Measurements from ENCODE around the gene ITGA3. TPM values are rescaled to one million over a fixed set of nuclear protein-coding genes. Genes with fewer than 3 reads are reported as not detected.

ITGA3 gene
- total and polyA plus RNA-seq, 4 donors = 48.1 to 159 (median 131) TPM

DNA sequence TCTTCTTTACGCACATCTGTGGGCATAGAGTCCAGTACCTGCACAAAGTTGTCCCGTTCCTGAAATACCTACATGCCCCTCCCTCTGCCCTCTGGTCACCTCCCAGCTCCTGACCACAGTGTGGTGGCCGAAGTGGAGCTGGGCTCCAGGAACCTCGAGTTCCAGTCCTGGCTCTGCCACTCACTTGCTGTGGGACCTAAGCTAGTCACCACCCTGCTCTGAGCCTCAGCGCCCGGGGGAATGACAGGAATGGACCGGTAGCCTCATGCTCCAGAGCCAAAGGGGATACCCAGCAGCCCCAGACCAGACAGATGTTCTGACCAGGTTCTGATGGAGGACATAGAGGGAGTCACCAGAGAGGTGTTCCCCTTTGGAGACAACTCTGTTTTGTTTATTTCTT lies 26.7 kb upstream of the ITGA3 start:
- H3K36me3 ChIP-seq (ENCODE audit: control insufficient read depth in 1 of 2, insufficient read depth in 2 of 2, low read length in 1 of 2) = no peaks in the 10 kb centered on the region
- WGBS, 2 donors = 89 to 91% methylated on average over 7 of the region's 7 CpGs
- no peaks in the 10 kb centered on the region for H3K4me1 ChIP-seq (ENCODE audit: control insufficient read depth in 1 of 2, insufficient read depth in 2 of 2, low read length in 2 of 2)
- no peak overlapping the region for H3K27ac ChIP-seq (ENCODE audit: low read depth in 1 of 2, low read length in 2 of 2)
- no peak for ATAC-seq (ENCODE audit: low FRiP score)
- DNase-seq = no peak
- intact Hi-C loops (cut with DNase I) = no loop called here
- H3K27me3 ChIP-seq (ENCODE audit: control insufficient read depth in 1 of 2, insufficient read depth in 2 of 2, low read length in 1 of 2) = no peaks in the 10 kb centered on the region
- H3K9me3 ChIP-seq (ENCODE audit: control insufficient read depth, low read length) = no peaks in the 10 kb centered on the region
- no peak overlapping the region for H3K4me3 ChIP-seq (ENCODE audit: low read length in 2 of 2)

DNA sequence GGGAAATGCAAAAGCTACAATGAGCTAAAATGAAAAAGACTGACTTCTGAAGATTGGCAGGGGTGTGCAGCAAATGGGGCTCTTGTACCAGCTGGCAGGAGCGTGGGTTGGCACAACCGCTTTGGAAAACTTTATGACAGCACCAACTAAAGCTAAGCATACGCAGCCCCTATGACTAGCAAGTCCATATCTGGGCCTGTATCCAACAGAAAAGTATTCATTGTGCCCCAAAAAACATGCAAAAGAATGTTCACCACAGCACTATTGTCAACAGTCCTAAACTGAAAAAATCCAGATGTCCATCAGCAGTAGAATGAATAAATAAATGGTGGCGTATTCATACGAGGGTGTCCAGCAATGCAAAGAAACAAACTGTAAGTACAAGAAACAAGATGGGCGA lies 22.6 kb upstream of the ITGA3 start:
- DNase-seq = peak; percentile 76 to 85
- Histone ChIP-seq H3K9me3 (ENCODE audit: control insufficient read depth, low read length) (no peaks in the 10 kb centered on the region), H3K27me3 (ENCODE audit: control insufficient read depth in 1 of 2, insufficient read depth in 2 of 2, low read length in 1 of 2) (no peaks in the 10 kb centered on the region), H3K4me3 (ENCODE audit: low read length in 2 of 2) (no peak overlapping the region), H3K36me3 (ENCODE audit: control insufficient read depth in 1 of 2, insufficient read depth in 2 of 2, low read length in 1 of 2) (no peaks in the 10 kb centered on the region), H3K27ac (ENCODE audit: low read depth in 1 of 2, low read length in 2 of 2) (peak overlapping the region in 1 of 2 donors; percentile 23), H3K4me1 (ENCODE audit: control insufficient read depth in 1 of 2, insufficient read depth in 2 of 2, low read length in 2 of 2) (no peaks in the 10 kb centered on the region)
- intact Hi-C loops (cut with DNase I) = no loop called here
- WGBS, 2 donors = 7% methylated on average over 6 of the region's 6 CpGs
- peak; percentile 12 for ATAC-seq (ENCODE audit: low FRiP score)

DNA sequence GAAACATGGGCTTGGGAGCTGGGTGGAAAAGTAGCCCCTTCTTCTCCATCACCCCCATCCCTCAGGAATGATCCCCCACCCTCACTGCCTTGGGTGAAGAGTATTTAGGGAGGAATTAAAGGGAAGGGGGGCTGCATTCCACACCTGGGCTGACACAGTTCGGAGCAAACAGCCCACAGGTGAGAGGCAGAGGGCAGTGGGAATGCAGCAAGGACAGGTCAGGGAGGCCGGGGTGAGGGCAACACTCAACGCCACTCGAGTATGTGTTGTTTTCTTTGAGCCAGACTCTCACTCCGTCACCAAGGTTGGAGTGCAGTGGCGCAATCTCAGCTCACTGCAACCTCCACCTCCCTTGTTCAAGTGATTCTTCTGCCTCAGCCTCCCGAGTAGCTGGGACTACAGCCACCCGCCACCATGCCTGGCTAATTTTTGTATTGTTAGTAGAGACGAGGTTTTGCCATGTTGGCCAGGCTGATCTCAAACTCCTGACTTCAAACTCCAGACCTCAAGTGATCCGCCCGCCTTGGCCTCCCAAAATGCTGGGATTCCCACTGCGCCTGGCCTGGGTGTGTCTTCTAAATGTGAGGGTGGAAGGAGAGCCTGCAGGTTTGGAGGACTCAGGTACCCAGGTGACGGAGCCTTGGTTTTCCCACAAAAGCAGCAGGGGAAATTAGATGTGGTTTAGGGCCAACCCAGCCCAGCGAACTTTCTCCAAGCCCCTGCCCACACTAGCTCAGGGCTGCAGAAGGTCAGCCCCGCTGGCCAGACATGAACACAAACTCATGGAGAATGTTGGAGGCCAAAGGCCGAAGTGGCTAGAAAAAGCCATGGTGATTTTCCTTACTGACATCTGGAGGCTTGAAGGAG lies 21.2 kb upstream of the ITGA3 start:
- Histone ChIP-seq H3K4me3 (ENCODE audit: low read length in 2 of 2) (no peak overlapping the region), H3K27me3 (ENCODE audit: control insufficient read depth in 1 of 2, insufficient read depth in 2 of 2, low read length in 1 of 2) (no peaks in the 10 kb centered on the region), H3K36me3 (ENCODE audit: control insufficient read depth in 1 of 2, insufficient read depth in 2 of 2, low read length in 1 of 2) (no peaks in the 10 kb centered on the region), H3K9me3 (ENCODE audit: control insufficient read depth, low read length) (no peaks in the 10 kb centered on the region), H3K4me1 (ENCODE audit: control insufficient read depth in 1 of 2, insufficient read depth in 2 of 2, low read length in 2 of 2) (no peaks in the 10 kb centered on the region), H3K27ac (ENCODE audit: low read depth in 1 of 2, low read length in 2 of 2) (peak overlapping the region; percentile 43 to 59)
- intact Hi-C loops (cut with DNase I) = no loop called here
- no peak for ATAC-seq (ENCODE audit: low FRiP score)
- peak in 1 of 2 donors; percentile 53 for DNase-seq
- WGBS, 2 donors = 80 to 84% methylated on average over 16 of the region's 16 CpGs

DNA sequence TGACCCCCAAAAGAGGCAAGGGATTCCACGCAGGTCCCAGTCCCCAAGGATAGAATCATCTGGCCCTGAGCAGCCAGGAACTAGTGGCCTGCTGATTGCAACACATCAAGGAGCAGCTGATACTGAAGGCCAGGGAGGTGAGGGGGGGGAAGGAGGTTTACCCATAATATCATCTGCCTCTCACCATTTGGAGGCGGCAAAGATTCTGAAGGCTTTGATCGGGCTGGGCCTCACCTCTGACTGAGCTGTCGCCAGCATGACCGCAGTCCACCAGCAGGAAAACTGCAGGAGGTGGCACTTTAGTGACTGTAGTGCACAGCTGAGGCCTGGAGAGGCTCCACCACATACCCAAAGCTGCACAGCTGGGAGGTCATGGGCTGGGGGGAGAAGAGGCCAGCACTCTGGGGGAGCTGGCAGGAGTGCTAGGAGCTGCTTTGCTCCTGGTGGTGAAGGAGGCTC lies 20.5 kb upstream of the ITGA3 start:
- Histone ChIP-seq H3K4me1 (ENCODE audit: control insufficient read depth in 1 of 2, insufficient read depth in 2 of 2, low read length in 2 of 2) (no peaks in the 10 kb centered on the region), H3K4me3 (ENCODE audit: low read length in 2 of 2) (no peak overlapping the region), H3K9me3 (ENCODE audit: control insufficient read depth, low read length) (no peaks in the 10 kb centered on the region), H3K27ac (ENCODE audit: low read depth in 1 of 2, low read length in 2 of 2) (no peak overlapping the region), H3K27me3 (ENCODE audit: control insufficient read depth in 1 of 2, insufficient read depth in 2 of 2, low read length in 1 of 2) (no peaks in the 10 kb centered on the region), H3K36me3 (ENCODE audit: control insufficient read depth in 1 of 2, insufficient read depth in 2 of 2, low read length in 1 of 2) (no peaks in the 10 kb centered on the region)
- ATAC-seq (ENCODE audit: low FRiP score) (no peak), DNase-seq (peak in 1 of 2 donors; percentile 26)
- intact Hi-C loops (cut with DNase I) = no loop called here
- 86 to 91% methylated on average over 5 of the region's 5 CpGs for WGBS, 2 donors

DNA sequence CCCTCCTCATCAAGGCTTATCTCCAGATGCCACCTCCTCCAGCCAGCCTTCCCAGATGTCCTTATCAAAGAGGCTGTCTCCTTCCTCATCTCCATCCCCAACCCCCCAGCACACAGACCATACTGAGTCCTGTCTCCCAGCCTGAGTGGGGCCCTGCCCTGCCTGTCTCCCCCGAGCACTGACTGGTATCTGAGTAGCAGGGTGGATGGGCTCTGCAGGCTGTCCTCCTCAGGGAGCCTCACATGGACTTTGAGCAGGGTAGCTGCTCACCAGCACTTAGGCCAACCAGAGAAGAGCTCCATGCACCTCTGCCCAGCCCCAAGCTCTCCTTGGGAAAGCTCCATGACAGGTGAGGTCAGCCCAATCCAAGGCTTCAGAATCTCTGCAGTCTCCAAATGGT lies 20.0 kb upstream of the ITGA3 start:
- peak in 1 of 2 donors; percentile 59 for DNase-seq
- Histone ChIP-seq H3K27me3 (ENCODE audit: control insufficient read depth in 1 of 2, insufficient read depth in 2 of 2, low read length in 1 of 2) (no peaks in the 10 kb centered on the region), H3K9me3 (ENCODE audit: control insufficient read depth, low read length) (no peaks in the 10 kb centered on the region), H3K27ac (ENCODE audit: low read depth in 1 of 2, low read length in 2 of 2) (no peak overlapping the region), H3K4me3 (ENCODE audit: low read length in 2 of 2) (no peak overlapping the region), H3K4me1 (ENCODE audit: control insufficient read depth in 1 of 2, insufficient read depth in 2 of 2, low read length in 2 of 2) (no peaks in the 10 kb centered on the region), H3K36me3 (ENCODE audit: control insufficient read depth in 1 of 2, insufficient read depth in 2 of 2, low read length in 1 of 2) (no peaks in the 10 kb centered on the region)
- intact Hi-C loops (cut with DNase I) = no loop called here
- no peak for ATAC-seq (ENCODE audit: low FRiP score)
- 94 to 97% methylated on average over 1 of the region's 1 CpG for WGBS, 2 donors

DNA sequence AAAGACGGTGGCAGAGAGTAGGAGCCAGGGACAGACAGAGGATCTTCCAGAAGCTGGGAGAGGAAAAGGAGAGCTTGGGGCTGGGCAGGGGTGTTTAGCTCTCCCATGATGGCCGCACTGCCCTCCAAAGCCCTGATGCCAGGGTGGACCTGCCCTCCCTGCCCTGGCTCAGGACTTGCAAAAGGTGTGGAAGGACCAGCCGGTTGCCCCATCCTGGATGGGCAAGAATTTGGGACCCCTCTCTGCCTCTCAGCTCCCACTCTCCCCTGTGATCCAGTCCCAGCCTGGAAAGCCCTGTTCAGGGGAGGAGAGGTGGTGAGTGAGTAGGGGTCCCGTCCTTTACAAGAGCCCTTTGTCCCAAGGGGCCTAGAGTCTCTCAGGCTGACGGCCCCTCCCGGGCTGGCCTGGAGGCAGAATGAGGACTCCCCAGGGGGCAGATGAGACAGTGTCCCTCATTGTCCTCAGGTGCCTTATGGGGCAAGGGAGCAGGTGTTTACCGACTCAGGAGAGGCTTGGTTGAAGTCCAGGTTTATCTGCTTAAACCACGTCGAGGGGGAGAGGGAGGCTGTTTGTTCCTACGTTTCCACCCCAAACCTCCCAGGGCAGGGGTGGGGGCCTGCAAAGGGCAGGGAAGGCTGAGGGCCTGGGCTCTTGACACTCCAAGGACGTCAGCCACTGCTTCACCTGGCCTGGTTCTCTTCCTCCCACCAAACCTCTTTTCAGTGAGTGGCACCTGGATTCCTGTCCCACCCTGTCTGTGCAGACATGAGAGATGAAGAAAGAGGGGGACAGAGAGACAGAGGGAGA lies 19.3 kb upstream of the ITGA3 start:
- H3K4me1 ChIP-seq (ENCODE audit: control insufficient read depth in 1 of 2, insufficient read depth in 2 of 2, low read length in 2 of 2) = no peaks in the 10 kb centered on the region
- no peaks in the 10 kb centered on the region for H3K36me3 ChIP-seq (ENCODE audit: control insufficient read depth in 1 of 2, insufficient read depth in 2 of 2, low read length in 1 of 2)
- DNase-seq = peak in 1 of 2 donors; percentile 40
- no peaks in the 10 kb centered on the region for H3K9me3 ChIP-seq (ENCODE audit: control insufficient read depth, low read length)
- intact Hi-C loops (cut with DNase I) = no loop called here
- no peak overlapping the region for H3K4me3 ChIP-seq (ENCODE audit: low read length in 2 of 2)
- H3K27me3 ChIP-seq (ENCODE audit: control insufficient read depth in 1 of 2, insufficient read depth in 2 of 2, low read length in 1 of 2) = no peaks in the 10 kb centered on the region
- WGBS, 2 donors = 81 to 84% methylated on average over 11 of the region's 11 CpGs
- H3K27ac ChIP-seq (ENCODE audit: low read depth in 1 of 2, low read length in 2 of 2) = peak overlapping the region in 1 of 2 donors; percentile 39
- ATAC-seq (ENCODE audit: low FRiP score) = no peak

DNA sequence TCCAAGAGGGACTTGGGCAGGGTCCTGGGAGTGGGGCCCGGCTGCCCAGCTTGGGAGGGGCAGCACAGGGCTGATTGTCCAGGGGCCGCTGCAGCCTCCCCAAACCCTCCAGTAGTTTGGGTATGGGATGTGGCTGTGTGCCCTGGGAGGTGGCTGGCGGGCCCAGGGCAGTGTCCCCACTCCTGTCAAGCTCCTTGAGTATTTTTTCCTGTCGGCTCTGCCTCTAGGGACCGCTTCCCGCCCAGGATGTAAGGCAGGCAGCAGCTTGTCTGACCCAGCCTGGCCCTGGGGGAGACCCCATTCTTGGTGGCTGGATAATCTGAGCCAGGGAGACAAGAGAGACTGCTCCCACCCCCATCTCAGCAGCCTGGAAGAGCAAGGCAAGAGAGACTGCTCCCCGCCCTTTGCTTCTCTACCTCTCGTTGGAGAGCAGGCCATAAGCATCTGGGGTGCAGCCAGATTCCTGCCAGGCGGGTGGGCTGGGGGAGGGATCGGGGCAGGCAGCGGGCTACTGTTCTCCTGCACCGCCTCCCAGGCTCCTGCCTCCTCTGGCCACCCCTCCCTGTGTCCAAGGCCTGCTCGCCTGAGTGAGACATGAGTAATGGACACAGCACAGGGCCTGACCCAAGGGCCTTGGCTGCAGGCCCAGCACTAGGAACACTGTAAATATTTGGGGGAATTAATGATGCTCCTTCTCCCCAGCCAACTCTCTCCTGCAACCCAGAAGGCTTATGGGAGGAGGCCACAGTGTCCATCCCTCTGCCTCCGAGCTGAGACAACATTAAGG lies 18.4 kb upstream of the ITGA3 start:
- H3K36me3 ChIP-seq (ENCODE audit: control insufficient read depth in 1 of 2, insufficient read depth in 2 of 2, low read length in 1 of 2) = no peaks in the 10 kb centered on the region
- DNase-seq (peak; percentile 86 to 88), ATAC-seq (ENCODE audit: low FRiP score) (peak; percentile 91)
- H3K4me3 ChIP-seq (ENCODE audit: low read length in 2 of 2) = no peak overlapping the region
- no peaks in the 10 kb centered on the region for H3K27me3 ChIP-seq (ENCODE audit: control insufficient read depth in 1 of 2, insufficient read depth in 2 of 2, low read length in 1 of 2)
- intact Hi-C loops (cut with DNase I) = no loop called here
- H3K27ac ChIP-seq (ENCODE audit: low read depth in 1 of 2, low read length in 2 of 2) = peak overlapping the region in 1 of 2 donors; percentile 39
- WGBS, 2 donors = 19 to 28% methylated on average over 13 to 14 of the region's 14 CpGs
- H3K4me1 ChIP-seq (ENCODE audit: control insufficient read depth in 1 of 2, insufficient read depth in 2 of 2, low read length in 2 of 2) = no peaks in the 10 kb centered on the region
- H3K9me3 ChIP-seq (ENCODE audit: control insufficient read depth, low read length) = no peaks in the 10 kb centered on the region

DNA sequence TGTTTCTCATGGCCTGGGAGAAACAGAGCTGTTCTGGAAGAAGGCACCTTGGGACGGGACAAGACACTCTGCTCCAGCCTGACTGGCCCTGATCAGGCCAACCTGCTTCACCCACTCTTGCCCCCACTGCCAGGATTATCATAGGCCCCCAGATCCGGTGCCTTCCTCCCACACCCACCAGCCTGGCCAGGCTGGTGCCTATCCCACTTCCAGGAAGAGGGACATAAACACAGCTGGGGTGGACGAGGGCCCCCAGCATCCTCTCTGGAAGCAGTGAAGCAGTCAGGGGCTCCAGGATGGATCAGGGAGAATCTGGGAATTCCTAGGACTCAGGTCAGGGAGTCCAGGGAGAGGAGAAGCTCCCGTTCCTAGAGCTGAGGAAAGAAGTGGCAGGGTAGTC lies 16.9 kb upstream of the ITGA3 start:
- no peaks in the 10 kb centered on the region for H3K36me3 ChIP-seq (ENCODE audit: control insufficient read depth in 1 of 2, insufficient read depth in 2 of 2, low read length in 1 of 2)
- H3K4me1 ChIP-seq (ENCODE audit: control insufficient read depth in 1 of 2, insufficient read depth in 2 of 2, low read length in 2 of 2) = no peaks in the 10 kb centered on the region
- H3K27me3 ChIP-seq (ENCODE audit: control insufficient read depth in 1 of 2, insufficient read depth in 2 of 2, low read length in 1 of 2) = no peaks in the 10 kb centered on the region
- DNase-seq (peak in 1 of 2 donors; percentile 20), ATAC-seq (ENCODE audit: low FRiP score) (no peak)
- H3K27ac ChIP-seq (ENCODE audit: low read depth in 1 of 2, low read length in 2 of 2) = no peak overlapping the region
- intact Hi-C loops (cut with DNase I) = no loop called here
- H3K9me3 ChIP-seq (ENCODE audit: control insufficient read depth, low read length) = no peaks in the 10 kb centered on the region
- WGBS, 2 donors = 91 to 97% methylated on average over 4 of the region's 4 CpGs
- H3K4me3 ChIP-seq (ENCODE audit: low read length in 2 of 2) = no peak overlapping the region

Measured in aorta (tissue), 5 donors.